GM18907 (cell line): ENCODE data around the gene TSC22D1.

Source experiments
- ATAC-seq: cut with Tn5 transposase; IDR thresholded peaks from one replicate; pipeline ENCODE4 v1.9.1; 2021; ENCODE audit warnings: mild to moderate bottlenecking, moderate library complexity; ENCODE audit not compliant: unreplicated experiment

Gene TSC22D1

DNA sequence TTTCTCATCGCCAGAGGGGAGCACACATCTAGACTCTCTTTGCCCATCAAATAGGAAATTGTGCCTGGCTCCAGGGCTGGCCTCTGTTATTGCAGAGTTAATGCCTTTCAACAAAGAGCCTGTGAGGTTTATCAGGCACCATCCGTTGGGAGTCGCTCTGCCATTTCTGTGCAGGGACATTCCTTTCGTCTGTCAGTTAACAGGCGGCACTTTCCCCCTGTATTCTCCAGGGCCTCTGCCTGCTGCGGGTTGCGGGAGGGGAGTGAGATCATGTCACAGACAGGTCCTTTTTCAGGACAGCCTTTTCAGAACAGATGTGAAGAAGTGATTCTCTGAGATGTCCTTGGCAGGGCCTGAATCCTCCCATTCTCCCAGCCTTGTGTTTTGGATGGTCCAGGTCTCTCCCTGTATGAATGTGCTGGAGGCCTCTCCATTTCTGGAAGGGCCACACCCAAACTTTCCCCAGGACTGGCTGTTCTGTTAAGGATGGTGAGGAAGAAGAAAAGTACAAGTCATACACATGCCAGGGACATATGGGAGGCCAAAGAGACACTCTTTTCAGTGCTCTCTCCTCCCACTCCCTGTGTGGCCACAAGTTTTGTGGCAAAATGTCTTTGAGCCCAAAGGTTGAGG lies 187.6 kb downstream of the TSC22D1 start:
- no peak for ATAC-seq

DNA sequence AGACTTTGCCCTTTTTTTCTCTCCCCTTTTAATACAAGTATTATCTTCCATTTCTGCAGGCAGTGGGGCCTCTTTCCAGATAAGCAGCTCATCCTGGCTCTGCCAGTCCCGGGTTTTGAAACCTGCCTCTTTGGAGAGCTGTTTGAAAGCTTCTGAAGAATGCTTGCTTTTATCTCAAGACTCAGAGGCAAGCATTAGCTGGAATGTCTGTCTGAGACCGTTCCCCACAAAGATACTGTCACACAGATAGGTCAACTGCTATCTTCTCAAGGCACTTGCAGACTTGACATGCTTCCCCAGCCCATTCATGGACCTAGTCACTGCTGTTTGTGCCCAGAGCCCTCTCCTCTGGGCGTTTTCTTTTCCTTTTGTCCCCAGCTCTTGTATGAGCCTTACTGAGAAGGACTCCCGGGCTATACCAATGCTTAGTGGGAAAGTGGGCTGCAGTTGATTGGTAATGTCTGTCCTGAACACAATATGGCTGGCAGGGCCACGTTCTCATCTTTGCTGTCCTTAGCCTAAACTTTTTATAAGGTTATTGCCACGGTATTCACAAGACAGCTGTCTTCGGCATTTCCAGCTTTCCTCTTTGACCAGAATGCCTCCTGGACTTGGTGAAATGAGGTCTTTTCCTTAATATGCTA lies 189.1 kb downstream of the TSC22D1 start:
- ATAC-seq, result no peak

- ATAC-seq, result no peak
These were observed 190.3 kb downstream of the TSC22D1 start for GRCh38 chr13:44385847-44386246.

- no peak for ATAC-seq
These were observed 190.7 kb downstream of the TSC22D1 start for GRCh38 chr13:44385401-44385800.

- ATAC-seq, result no peak
These were observed 191.4 kb downstream of the TSC22D1 start for GRCh38 chr13:44384778-44385177.

DNA sequence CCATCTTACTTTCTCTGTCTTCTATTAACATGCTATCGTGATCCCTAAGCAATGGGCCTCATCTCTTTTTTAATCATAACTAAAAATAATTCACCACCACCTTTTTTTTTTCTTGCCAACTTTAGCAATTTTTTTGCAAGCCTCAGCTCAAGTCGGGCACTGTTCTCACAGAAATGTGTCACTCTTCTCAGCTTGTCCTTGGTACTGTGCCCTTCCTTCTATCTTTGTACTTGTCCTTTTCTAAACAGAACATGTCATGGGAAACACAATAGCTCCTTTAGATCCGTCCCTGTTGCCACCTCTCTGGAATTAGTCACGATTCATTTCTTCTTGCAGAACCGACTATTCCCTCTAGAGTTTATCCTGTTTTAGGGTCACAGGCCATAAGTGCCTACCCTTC lies 192.2 kb downstream of the TSC22D1 start:
- ATAC-seq, result no peak

DNA sequence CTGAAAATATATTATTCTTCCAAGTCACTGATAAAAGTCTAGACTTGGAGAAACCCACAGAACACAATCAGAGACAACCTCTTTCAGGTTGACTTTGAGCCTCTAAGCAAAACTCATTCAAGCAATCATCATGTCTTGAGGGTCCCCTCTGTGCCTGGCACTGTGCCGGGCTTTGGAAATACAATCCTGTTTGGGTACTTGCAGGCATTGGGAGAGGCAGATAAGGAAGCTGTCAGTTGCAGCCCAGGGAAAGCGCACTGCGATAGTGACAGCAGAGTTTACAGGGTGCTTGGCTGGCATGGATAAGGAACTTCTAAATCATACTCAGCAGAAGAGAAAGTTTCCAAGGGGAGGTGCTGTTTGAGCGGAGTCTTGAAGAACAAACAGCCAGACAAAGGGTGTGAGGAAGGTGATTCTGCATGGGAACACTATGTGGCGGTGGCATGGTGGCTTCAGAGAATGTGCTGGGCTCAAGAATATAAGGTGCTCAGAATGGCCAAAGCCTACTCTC lies 193.4 kb downstream of the TSC22D1 start:
- no peak for ATAC-seq
